HUES64 (cell line): Measurements from ENCODE around the gene PPP2R2C.

Experiments
- H3K27ac ChIP-seq: 2 replicates; pipeline ENCODE4 v1.7.0; 2013; ENCODE audit warnings: low read depth, low read length, inconsistent platforms
- H3K27me3 ChIP-seq: 2 replicates; pipeline ENCODE4 v1.6.1; 2013; ENCODE audit warnings: mild to moderate bottlenecking, low read length; ENCODE audit not compliant: insufficient read depth
- H3K36me3 ChIP-seq: 2 replicates; pipeline ENCODE4 v1.6.1; 2013; ENCODE audit warnings: mild to moderate bottlenecking, low read length; ENCODE audit not compliant: insufficient read depth
- H3K4me1 ChIP-seq: 2 replicates; pipeline ENCODE4 v1.6.1; 2013; ENCODE audit warnings: mild to moderate bottlenecking, low read length, moderate library complexity; ENCODE audit not compliant: insufficient read depth
- H3K4me3 ChIP-seq: 2 replicates; pipeline ENCODE4 v1.5.1; 2013; ENCODE audit warnings: mild to moderate bottlenecking, low read length, moderate library complexity
- H3K9ac ChIP-seq: 2 replicates; pipeline ENCODE4 v1.6.1; 2013; ENCODE audit warnings: mild to moderate bottlenecking, low read depth, low read length
- H3K9me3 ChIP-seq: 2 replicates; pipeline ENCODE4 v1.6.1; 2013; ENCODE audit warnings: low read depth, low read length; ENCODE audit not compliant: insufficient read depth
- WGBS: fragments of 150-250, 120-280 bp; methylation state at CpG from one replicate; pipeline ENCODE4 v1.1.7; 2013; ENCODE audit warnings: missing lambda C conversion rate; 5-methylcytosine and 5-hydroxymethylcytosine counted together

PPP2R2C gene

DNA sequence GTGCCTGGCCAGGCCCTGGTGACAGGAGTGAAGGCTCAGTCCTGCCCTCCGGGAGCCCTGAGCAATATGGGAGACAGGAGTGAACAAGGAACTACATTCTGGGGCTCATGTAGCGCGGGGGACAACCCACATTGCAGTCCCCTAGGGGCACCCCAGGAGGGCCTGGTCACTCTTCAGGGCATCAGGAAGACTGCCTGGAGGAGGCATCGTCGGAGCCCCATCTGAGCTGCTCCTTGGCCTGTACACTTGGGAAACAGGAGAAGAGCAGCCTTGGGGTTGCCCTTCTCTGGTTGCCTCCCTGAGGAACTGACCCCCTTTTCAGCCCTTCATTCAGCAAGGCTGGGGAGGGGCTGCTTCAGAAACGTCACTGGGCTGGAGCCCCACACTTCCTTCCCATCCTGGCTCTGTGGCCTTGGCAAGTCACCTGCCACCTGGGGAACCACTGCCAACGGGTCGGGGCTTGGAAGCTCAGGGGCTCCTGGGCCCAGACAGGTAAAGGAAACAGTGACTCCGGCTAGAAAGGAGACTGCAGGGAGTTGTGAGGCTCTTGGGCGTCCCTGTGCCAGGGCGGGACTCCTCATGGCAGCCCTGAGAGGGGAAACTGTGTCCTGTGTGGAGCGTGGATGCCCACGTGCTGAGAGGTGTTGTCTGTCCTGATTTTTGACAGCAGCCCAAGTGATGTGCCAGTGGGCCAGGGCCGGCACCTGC, 192.7 kb downstream of the PPP2R2C start:
- Histone ChIP-seq H3K36me3 (peaks cover 12% of the 10 kb centered on the region; the same call in 1 of the 2 replicates), H3K27ac (no peak overlapping the region), H3K4me1 (no peaks in the 10 kb centered on the region), H3K4me3 (no peak overlapping the region), H3K27me3 (no peaks in the 10 kb centered on the region), H3K9ac (no peak overlapping the region), H3K9me3 (no peaks in the 10 kb centered on the region)
- WGBS: 93% methylated on average over 14 of the region's 14 CpGs

DNA sequence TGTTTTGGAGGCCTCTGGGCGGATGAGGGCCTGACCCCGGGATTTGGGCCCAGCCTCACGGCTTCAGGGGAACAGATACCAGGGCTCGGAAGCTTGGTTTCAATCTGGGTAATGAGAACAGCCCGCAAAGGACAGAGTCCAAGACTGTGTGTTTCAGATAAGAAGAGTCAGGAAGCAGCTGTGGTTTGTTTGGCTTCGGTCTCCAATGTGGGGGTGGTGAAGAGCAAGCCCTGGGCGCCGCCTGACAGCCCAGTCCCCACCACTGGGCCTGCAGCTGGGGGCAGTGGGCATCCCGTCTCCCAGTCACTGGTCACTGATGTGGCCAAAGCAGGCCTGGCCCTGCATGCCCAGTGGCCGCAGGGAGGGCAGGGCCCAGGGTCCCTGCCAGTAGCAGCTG, 193.6 kb downstream of the PPP2R2C start:
- no peak overlapping the region for H3K9ac ChIP-seq
- H3K27ac ChIP-seq: no peak overlapping the region
- H3K4me1 ChIP-seq: peaks cover 5% of the 10 kb centered on the region
- no peaks in the 10 kb centered on the region for H3K27me3 ChIP-seq
- no peak overlapping the region for H3K4me3 ChIP-seq
- peaks cover 10% of the 10 kb centered on the region; the same call in 1 of the 2 replicates for H3K36me3 ChIP-seq
- no peaks in the 10 kb centered on the region for H3K9me3 ChIP-seq
- 93% methylated on average over 10 of the region's 10 CpGs for WGBS

GRCh38 chr4:6277935-6278800, 194.2 kb downstream of the PPP2R2C start:
- peaks cover 11% of the 10 kb centered on the region for H3K4me1 ChIP-seq
- H3K36me3 ChIP-seq: peaks cover 10% of the 10 kb centered on the region; the same call in 1 of the 2 replicates
- no peaks in the 10 kb centered on the region for H3K9me3 ChIP-seq
- no peak overlapping the region for H3K4me3 ChIP-seq
- WGBS: 93% methylated on average over 21 of the region's 21 CpGs
- no peaks in the 10 kb centered on the region for H3K27me3 ChIP-seq
- no peak overlapping the region for H3K27ac ChIP-seq
- no peak overlapping the region for H3K9ac ChIP-seq

GRCh38 chr4:6277139-6277802, 195.1 kb downstream of the PPP2R2C start:
- peaks cover 10% of the 10 kb centered on the region; the same call in 1 of the 2 replicates for H3K36me3 ChIP-seq

GRCh38 chr4:6275898-6276806, 196.3 kb downstream of the PPP2R2C start:
- Histone ChIP-seq H3K27me3 (no peaks in the 10 kb centered on the region), H3K36me3 (peaks cover 7% of the 10 kb centered on the region; the same call in 1 of the 2 replicates), H3K9ac (no peak overlapping the region), H3K27ac (no peak overlapping the region), H3K4me3 (no peak overlapping the region), H3K4me1 (peaks cover 12% of the 10 kb centered on the region), H3K9me3 (no peaks in the 10 kb centered on the region)
- WGBS: 90% methylated on average over 22 of the region's 22 CpGs

More at GRCh38 chr4:6277139-6277802, 195.1 kb downstream of the PPP2R2C start:
- Histone ChIP-seq H3K9ac (no peak overlapping the region), H3K27me3 (no peaks in the 10 kb centered on the region), H3K27ac (no peak overlapping the region), H3K9me3 (no peaks in the 10 kb centered on the region), H3K4me1 (peaks cover 12% of the 10 kb centered on the region), H3K4me3 (no peak overlapping the region)
- 92% methylated on average over 24 of the region's 24 CpGs for WGBS

- Histone ChIP-seq H3K9ac (no peak overlapping the region), H3K27me3 (0 out of 2 replicates have a peak, but pooled peaks cover 2% of the 10 kb centered on the region), H3K4me1 (peaks cover 12% of the 10 kb centered on the region), H3K36me3 (peaks cover 7% of the 10 kb centered on the region; the same call in 1 of the 2 replicates), H3K9me3 (no peaks in the 10 kb centered on the region), H3K27ac (no peak overlapping the region), H3K4me3 (no peak overlapping the region)
- WGBS: 94% methylated on average over 10 of the region's 10 CpGs
These were observed 197.1 kb downstream of the PPP2R2C start for GRCh38 chr4:6275351-6275750.

DNA sequence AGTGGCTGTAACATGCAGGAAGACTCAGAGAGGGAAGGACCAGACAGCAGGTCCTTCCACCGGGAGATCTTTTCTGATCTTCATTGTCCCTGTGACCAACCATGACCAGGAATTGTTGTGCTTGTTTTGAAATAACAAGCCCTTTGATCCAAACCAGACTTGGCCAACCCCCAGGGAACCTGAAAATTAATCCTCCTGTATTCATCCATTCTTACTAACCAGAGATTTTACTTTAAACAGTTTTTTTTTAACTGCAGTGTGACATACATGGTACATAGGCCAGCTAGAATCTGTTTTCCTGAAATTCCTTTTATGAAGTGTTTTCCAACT, 198.8 kb downstream of the PPP2R2C start:
- peaks cover 12% of the 10 kb centered on the region for H3K4me1 ChIP-seq
- H3K9ac ChIP-seq: 0 out of 2 replicates have a peak overlapping the region, but pooled peaks have one; percentile 0
- no peak overlapping the region for H3K4me3 ChIP-seq
- peaks cover 7% of the 10 kb centered on the region; the same call in 1 of the 2 replicates for H3K36me3 ChIP-seq
- 86% methylated on average over 1 of the region's 1 CpG for WGBS
- H3K27me3 ChIP-seq: 0 out of 2 replicates have a peak, but pooled peaks cover 3% of the 10 kb centered on the region
- H3K9me3 ChIP-seq: no peaks in the 10 kb centered on the region
- no peak overlapping the region for H3K27ac ChIP-seq

DNA sequence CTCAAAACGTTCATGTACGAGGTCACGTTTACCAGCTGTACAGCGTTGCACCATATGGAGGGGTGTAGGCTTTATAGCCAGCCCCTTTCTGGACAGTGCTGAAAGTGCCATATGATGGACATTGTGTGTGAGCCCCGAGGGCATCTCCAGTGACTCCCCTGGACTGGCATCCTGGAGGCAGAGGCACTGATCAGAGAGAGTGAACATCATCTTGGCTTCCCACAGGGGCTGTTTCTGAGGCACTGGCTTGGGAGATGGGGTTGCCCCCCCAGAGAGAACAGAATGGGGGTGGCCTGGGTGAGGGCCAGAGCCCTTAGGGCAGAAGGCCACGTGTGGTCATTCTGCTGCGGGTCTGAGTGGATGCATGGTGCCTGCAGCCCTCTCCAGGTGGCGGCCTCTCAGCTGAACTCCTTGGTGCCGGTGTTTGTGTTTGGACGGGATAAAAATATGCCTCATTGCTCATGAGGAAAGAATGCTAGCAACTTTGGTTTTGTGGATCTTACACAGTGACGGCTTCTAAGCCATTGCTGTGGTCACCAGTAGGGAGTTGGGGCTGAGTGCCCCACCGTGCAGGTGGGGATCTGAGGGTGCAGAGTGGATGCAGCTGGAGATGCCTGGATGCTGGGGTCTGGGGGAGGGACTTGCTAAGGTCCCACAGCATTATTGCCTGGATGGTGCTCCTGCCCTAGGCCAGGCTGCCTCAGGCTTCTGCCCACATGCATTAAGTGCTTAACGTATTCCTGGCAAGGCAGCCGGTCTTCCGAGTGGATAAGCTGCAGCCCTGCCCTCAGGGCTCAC, 199.4 kb downstream of the PPP2R2C start:
- Histone ChIP-seq H3K27ac (no peak overlapping the region), H3K4me1 (peaks cover 12% of the 10 kb centered on the region), H3K9ac (0 out of 2 replicates have a peak overlapping the region, but pooled peaks have one; percentile 0), H3K27me3 (peaks cover 7% of the 10 kb centered on the region; the same call in 1 of the 2 replicates), H3K36me3 (peaks cover 3% of the 10 kb centered on the region; the same call in 1 of the 2 replicates), H3K9me3 (no peaks in the 10 kb centered on the region), H3K4me3 (no peak overlapping the region)
- 85% methylated on average over 15 of the region's 15 CpGs for WGBS

DNA sequence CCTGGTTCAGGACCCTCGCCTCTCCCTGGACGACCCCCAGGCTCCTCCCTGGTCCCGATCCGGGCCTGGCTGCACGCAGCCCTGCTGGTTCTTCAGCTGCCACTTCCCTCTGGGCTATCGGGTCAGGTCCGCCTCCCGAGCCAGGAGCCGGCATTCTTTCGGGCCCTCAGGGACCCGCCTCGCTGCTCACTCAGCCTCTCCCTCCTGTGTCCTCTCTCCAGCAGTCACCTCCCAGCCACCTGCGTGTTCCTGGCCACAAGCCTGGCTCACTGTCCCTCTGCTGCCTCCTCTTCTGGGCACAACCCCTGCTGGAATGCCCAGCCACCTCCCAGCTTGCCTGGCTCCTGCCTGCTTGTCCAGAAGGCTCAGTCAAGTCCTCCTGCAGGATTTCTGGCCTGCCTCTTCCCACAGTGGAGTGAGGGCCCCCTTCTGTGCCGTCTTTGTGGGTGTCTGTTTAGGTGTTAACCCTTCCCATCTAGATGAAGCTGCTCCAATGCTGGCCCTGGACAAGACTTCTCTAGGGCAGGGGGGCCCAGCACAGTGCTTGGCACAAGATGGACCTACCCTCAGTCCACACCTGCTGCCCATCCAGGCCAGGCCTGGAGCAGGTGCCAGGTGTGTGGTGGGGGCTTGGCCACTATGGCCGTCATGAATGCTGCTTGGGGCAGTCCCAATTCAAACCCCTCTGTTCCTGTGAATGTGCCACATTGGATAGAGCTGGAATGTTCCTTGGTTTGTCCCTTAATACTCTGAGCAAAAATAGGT, 200.5 kb downstream of the PPP2R2C start:
- Histone ChIP-seq H3K27ac (no peak overlapping the region), H3K4me1 (peaks cover 14% of the 10 kb centered on the region), H3K36me3 (no peaks in the 10 kb centered on the region), H3K9me3 (no peaks in the 10 kb centered on the region), H3K27me3 (peaks cover 12% of the 10 kb centered on the region; the same call in 1 of the 2 replicates), H3K4me3 (no peak overlapping the region), H3K9ac (no peak overlapping the region)
- 81% methylated on average over 15 of the region's 15 CpGs for WGBS
